Activated CD4-positive, alpha-beta memory T cell treated with anti-CD3 and anti-CD28 coated beads, Interleukin-2, amount 10 ng/mL, durations not matched to agents 7 days and 5 days (primary cell): ENCODE data around the gene CAMTA1. TPM values are rescaled to one million over a fixed set of nuclear protein-coding genes. Genes with fewer than 3 reads are reported as not detected.
"Not testable (repeated sequence)": the region's sequence is repeated elsewhere in the genome, so short reads cannot be mapped to it uniquely, and the experiment has no call there.

Experiments
- CTCF ChIA-PET: fragments of 350-600 bp; sonication (Branson Sonifier 250); formaldehyde crosslinking; loops from one replicate; lab custom pipeline; 2021; ENCODE audit warnings: antibody characterized with exemption, inconsistent platforms; lab: Charles Lee
- POLR2A ChIA-PET: fragments of 350-600 bp; sonication (Branson Sonifier 250); formaldehyde crosslinking; loops from one replicate; lab custom pipeline; 2021; ENCODE audit warnings: antibody characterized with exemption; lab: Charles Lee
- DNase-seq: peaks from one replicate; pipeline ENCODE4 v3.0.0-alpha.2; 2020
- H3K27ac Mint-ChIP-seq: one replicate; pipeline ENCODE4 v1.8.0; 2021; ENCODE audit warnings: mild to moderate bottlenecking, mixed read lengths
- H3K27me3 Mint-ChIP-seq: one replicate; pipeline ENCODE4 v1.8.0; 2021; ENCODE audit warnings: mixed read lengths
- H3K36me3 Mint-ChIP-seq: one replicate; pipeline ENCODE4 v1.8.0; 2021; ENCODE audit warnings: low read depth, mixed read lengths
- H3K4me1 Mint-ChIP-seq: one replicate; pipeline ENCODE4 v1.8.0; 2021; ENCODE audit warnings: mixed read lengths
- H3K4me3 Mint-ChIP-seq: one replicate; pipeline ENCODE4 v1.8.0; 2021; ENCODE audit warnings: mild to moderate bottlenecking, mixed read lengths
- H3K9me3 Mint-ChIP-seq: one replicate; pipeline ENCODE4 v1.8.0; 2021; ENCODE audit warnings: mixed read lengths
- total RNA-seq, 2 experiments: library from RNA; stranded (reverse); gene quantifications; one replicate each; pipeline ENCODE4 v1.2.3, GENCODE V29; 2021

Gene CAMTA1
- total RNA-seq, 2 experiments from 2014 or later, result 43.0 to 47.3 TPM

DNA sequence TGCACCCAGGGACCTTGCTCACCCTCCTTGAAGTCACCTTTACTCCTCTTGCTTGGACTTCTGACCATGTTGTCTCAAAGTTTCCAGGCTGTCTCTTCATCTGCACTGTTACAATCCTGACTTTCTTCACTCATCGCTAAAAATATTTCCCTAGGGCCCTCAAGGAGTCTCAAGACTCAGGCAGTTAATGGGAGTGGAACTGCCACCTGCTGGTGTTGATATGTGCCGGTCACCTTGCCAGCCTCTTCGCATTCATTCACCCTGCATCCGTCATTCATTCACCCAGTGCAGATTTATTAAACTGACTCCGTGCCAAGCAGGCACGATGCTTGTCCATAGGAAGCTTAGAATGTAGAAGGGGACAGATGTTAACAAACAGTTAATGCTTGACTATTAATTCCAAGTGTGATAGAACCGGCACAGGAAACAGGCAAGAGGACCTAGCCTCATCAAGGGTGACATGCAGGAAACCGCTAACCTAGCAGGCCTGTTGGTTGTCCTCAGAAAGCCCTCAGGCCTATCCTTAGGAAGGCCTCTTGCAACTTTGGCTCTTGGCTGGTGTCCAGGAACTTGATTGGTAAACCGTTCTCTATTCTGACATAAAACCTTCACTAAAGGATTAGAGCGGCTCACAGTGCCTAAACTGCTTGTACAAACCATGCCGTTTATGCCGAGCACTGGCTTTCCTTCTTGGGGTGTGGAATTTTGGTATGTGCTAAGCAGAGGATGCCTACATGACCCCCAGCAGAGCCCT lies 342.2 kb downstream of the CAMTA1 start:
- ChIA-PET POLR2A (no interaction called here), CTCF (no interaction called here)
- no peak overlapping the region for H3K4me3 Mint-ChIP-seq
- H3K27me3 Mint-ChIP-seq, result peaks cover 3% of the 10 kb centered on the region
- DNase-seq, result no peak
- H3K36me3 Mint-ChIP-seq, result no peaks in the 10 kb centered on the region
- no peak overlapping the region for H3K27ac Mint-ChIP-seq
- H3K9me3 Mint-ChIP-seq, result no peaks in the 10 kb centered on the region
- H3K4me1 Mint-ChIP-seq, result no peaks in the 10 kb centered on the region

DNA sequence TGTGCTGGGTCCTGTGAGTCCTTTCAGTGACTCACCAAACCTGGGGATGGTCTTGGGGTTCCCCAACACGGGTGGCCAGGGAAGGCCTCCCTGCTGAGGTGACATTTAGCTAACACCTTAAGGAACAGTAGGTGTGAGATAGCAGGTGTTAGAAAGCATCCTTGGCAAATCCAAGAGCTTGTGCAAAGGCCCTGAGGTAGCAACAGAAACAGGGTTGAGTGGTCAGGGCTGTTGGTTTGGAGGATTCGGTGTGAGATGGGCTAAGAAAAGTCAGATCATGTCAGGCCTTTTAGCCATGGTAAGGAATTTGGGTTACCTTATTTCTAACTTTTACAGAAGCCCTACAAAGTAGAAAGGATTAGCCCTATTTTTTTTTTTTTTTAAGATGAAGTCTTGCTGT lies 343.0 kb downstream of the CAMTA1 start:
- Mint-ChIP-seq H3K4me3 (no peak overlapping the region), H3K9me3 (no peaks in the 10 kb centered on the region), H3K36me3 (no peaks in the 10 kb centered on the region), H3K27ac (no peak overlapping the region), H3K27me3 (peaks cover 3% of the 10 kb centered on the region), H3K4me1 (no peaks in the 10 kb centered on the region)
- no peak for DNase-seq
- ChIA-PET CTCF (no interaction called here), POLR2A (no interaction called here)

- CTCF ChIA-PET, result no interaction called here
- Mint-ChIP-seq H3K9me3 (no peaks in the 10 kb centered on the region), H3K27me3 (peaks cover 3% of the 10 kb centered on the region), H3K4me3 (no peak overlapping the region), H3K27ac (no peak overlapping the region), H3K4me1 (no peaks in the 10 kb centered on the region), H3K36me3 (no peaks in the 10 kb centered on the region)
- DNase-seq, result no peak
- POLR2A ChIA-PET, result no interaction called here
These were observed 344.9 kb downstream of the CAMTA1 start for GRCh38 chr1:7130127-7130526.

DNA sequence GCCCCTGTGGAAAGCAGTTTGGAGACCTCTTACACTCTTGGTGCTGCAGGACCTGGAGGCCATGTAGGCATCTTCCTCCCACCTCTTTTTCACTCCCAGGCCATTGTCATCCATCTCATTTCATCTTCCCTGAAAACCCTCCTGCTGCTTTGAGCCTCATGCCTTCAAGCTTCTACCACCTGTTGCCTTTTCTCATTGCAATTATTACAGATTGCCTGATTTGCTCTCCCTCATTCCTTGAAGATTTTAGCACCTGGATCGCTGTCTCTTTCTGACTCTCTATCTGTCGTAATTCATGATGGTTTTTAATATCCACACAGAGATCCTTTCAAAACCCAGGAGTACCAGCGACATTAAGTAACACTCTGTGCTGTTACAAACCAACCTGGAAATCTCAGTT lies 350.2 kb downstream of the CAMTA1 start:
- Mint-ChIP-seq H3K36me3 (no peaks in the 10 kb centered on the region), H3K4me3 (no peak overlapping the region), H3K27ac (no peak overlapping the region), H3K9me3 (no peaks in the 10 kb centered on the region), H3K4me1 (no peaks in the 10 kb centered on the region), H3K27me3 (no peaks in the 10 kb centered on the region)
- no peak for DNase-seq
- POLR2A ChIA-PET, result no interaction called here
- CTCF ChIA-PET, result no interaction called here

- CTCF ChIA-PET, result no interaction called here
- Mint-ChIP-seq H3K4me1 (no peaks in the 10 kb centered on the region), H3K27ac (no peak overlapping the region), H3K36me3 (no peaks in the 10 kb centered on the region), H3K9me3 (no peaks in the 10 kb centered on the region), H3K4me3 (no peak overlapping the region), H3K27me3 (no peaks in the 10 kb centered on the region)
- DNase-seq, result no peak
- POLR2A ChIA-PET, result no interaction called here
These were observed 351.1 kb downstream of the CAMTA1 start for GRCh38 chr1:7136166-7136953.

DNA sequence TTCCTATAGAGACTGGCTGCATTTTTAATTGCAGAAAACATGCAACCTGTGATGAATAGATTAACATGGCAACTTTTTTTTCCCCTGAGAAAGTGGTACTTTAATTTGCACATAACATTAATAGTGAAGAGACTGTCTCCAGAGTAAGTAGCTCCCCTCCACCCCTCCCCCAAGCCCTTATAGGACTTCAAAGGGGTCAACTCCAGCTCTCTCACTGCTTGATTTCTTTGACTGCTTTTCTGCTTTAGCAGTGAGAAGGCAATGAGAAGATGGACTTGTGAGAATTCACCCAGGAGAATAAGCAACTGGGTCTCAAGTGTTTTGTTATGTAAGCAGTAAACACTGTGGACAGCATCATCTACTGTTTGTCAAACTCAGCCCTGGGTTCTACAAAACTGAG lies 355.0 kb downstream of the CAMTA1 start:
- Mint-ChIP-seq H3K27ac (no peak overlapping the region), H3K4me1 (no peaks in the 10 kb centered on the region), H3K27me3 (no peaks in the 10 kb centered on the region), H3K4me3 (no peak overlapping the region), H3K9me3 (no peaks in the 10 kb centered on the region), H3K36me3 (no peaks in the 10 kb centered on the region)
- POLR2A ChIA-PET, result no interaction called here
- CTCF ChIA-PET, result no interaction called here
- DNase-seq, result no peak

- Mint-ChIP-seq H3K4me1 (no peaks in the 10 kb centered on the region), H3K4me3 (no peak overlapping the region), H3K36me3 (no peaks in the 10 kb centered on the region), H3K9me3 (no peaks in the 10 kb centered on the region), H3K27me3 (no peaks in the 10 kb centered on the region), H3K27ac (no peak overlapping the region)
- ChIA-PET POLR2A (no interaction called here), CTCF (no interaction called here)
- DNase-seq, result no peak
These were observed 360.7 kb downstream of the CAMTA1 start for GRCh38 chr1:7145947-7146346.

DNA sequence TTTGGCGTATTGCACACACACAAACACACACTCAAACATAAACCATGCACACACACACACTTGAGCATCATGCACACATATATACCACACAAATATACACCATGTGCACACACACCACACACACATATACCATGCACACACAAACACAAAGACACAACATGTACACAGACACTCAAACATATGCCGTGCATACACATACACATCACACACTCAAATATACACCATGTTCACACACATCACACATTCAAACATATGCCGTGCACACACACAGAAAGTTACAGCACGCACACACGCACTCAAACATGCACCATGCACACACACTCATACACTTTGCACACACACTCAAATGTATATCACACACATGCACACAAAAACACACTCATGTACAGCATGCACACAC lies 361.5 kb downstream of the CAMTA1 start:
- no peaks in the 10 kb centered on the region for H3K36me3 Mint-ChIP-seq
- H3K27ac Mint-ChIP-seq, result no peak overlapping the region
- POLR2A ChIA-PET, result no interaction called here
- no peak for DNase-seq
- CTCF ChIA-PET, result no interaction called here
- no peaks in the 10 kb centered on the region for H3K4me1 Mint-ChIP-seq
- H3K27me3 Mint-ChIP-seq, result no peaks in the 10 kb centered on the region
- no peak overlapping the region for H3K4me3 Mint-ChIP-seq
- no peaks in the 10 kb centered on the region for H3K9me3 Mint-ChIP-seq

DNA sequence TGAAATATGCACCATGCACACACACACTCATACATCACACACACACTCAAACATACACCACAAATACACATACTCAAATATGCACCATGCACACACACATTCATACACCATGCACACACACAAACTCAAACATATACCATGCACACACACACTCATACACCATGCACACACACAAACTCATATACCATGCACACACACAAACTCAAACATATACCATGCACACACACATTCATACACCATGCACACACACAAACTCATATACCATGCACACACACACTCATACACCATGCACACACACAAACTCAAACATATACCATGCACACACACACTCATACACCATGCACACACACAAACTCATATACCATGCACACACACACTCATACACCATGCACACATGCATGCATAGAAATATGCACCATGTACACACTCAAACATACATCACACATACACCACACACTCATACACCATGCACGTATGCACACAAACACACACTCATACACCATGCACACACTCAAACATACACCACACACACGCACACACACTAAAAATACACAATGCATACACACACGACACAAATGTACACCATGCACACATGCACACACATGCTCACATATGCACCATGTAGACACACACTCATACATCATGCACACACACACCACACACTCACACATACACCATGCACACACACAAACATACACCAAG lies 362.5 kb downstream of the CAMTA1 start:
- H3K4me3 Mint-ChIP-seq, POLR2A ChIA-PET, H3K9me3 Mint-ChIP-seq, H3K27me3 Mint-ChIP-seq, DNase-seq, H3K27ac Mint-ChIP-seq, CTCF ChIA-PET, H3K36me3 Mint-ChIP-seq, H3K4me1 Mint-ChIP-seq: not testable (repeated sequence)

- Mint-ChIP-seq H3K4me1 (no peaks in the 10 kb centered on the region), H3K27ac (no peak overlapping the region), H3K9me3 (no peaks in the 10 kb centered on the region), H3K4me3 (no peak overlapping the region), H3K27me3 (no peaks in the 10 kb centered on the region), H3K36me3 (no peaks in the 10 kb centered on the region)
- ChIA-PET CTCF (no interaction called here), POLR2A (no interaction called here)
- no peak for DNase-seq
These were observed 364.0 kb downstream of the CAMTA1 start for GRCh38 chr1:7149080-7149838.

DNA sequence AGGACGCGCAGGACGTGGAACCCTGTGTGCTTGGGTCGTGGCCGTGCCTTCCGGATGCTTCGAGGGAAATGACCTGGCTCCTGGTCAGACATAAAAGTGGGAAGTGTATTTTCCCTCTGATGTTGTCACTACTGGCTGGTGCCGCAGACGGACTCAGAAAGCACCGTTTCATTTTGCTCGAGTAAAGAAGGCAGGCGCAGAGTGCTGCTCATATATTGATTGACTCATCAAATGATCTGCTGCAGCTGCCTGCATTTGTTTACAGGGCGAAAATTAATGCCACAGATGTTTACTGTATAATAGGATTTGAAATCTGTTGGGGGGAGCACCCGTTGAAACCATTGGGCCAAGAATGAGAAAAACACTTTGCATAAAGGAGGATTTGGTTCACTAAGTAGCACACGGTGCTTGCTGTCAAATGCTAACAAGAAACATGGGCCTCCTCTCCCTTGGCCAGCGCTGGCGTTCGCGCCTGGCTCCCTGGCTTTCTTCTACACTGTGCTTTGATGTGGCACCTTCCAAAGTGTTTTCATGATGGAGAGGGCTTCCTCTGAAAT lies 365.5 kb downstream of the CAMTA1 start:
- ChIA-PET CTCF (no interaction called here), POLR2A (no interaction called here)
- no peak for DNase-seq
- Mint-ChIP-seq H3K36me3 (no peaks in the 10 kb centered on the region), H3K4me1 (no peaks in the 10 kb centered on the region), H3K4me3 (no peak overlapping the region), H3K27me3 (no peaks in the 10 kb centered on the region), H3K27ac (no peak overlapping the region), H3K9me3 (no peaks in the 10 kb centered on the region)

DNA sequence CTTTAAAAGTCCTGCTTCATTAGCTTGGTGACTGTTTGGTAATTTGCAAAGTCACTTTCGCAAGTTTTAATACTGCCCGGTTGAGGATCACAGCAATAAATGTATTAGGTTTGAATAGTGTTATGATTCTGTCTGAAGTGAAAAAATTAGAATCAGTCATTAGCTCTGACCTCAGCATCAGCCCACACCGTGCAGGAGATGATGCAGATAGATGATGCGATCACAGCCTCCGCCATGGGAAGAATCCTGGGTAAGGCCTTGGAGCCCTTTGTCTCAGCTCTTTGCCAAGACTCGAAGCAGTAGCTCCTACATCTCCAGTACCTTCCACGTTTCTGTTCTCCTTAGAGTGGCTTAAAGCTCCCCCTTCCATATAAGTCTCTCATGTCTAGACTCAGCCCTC lies 366.7 kb downstream of the CAMTA1 start:
- POLR2A ChIA-PET, result no interaction called here
- CTCF ChIA-PET, result no interaction called here
- no peak overlapping the region for H3K4me3 Mint-ChIP-seq
- H3K27ac Mint-ChIP-seq, result no peak overlapping the region
- H3K27me3 Mint-ChIP-seq, result no peaks in the 10 kb centered on the region
- no peak for DNase-seq
- H3K4me1 Mint-ChIP-seq, result peaks cover 1% of the 10 kb centered on the region
- H3K9me3 Mint-ChIP-seq, result no peaks in the 10 kb centered on the region
- H3K36me3 Mint-ChIP-seq, result no peaks in the 10 kb centered on the region

DNA sequence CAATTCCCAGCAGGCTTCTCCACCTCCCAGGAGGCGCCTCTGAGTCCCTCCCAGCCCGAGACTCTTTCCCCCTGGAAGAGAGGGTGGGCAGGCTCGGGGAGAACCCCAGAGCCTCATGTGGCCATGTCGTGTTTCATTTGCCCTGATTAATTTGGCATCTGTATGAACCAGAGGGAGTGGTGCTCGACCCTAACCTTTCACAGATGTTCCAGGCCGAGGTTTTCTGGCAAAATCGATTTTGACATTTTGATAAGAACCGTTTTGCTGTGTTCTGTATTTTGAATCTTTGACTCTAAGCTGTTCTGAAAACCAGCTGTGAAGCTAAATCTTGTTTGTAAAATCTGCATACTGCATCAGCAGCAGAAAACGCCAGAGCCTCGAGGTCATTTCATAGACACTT lies 367.4 kb downstream of the CAMTA1 start:
- Mint-ChIP-seq H3K9me3 (no peaks in the 10 kb centered on the region), H3K36me3 (no peaks in the 10 kb centered on the region), H3K4me1 (peaks cover 1% of the 10 kb centered on the region), H3K4me3 (no peak overlapping the region), H3K27me3 (no peaks in the 10 kb centered on the region), H3K27ac (no peak overlapping the region)
- ChIA-PET CTCF (no interaction called here), POLR2A (no interaction called here)
- no peak for DNase-seq
